SK-N-SH (cell line): ENCODE data around the gene ZNF236. TPM values are rescaled to one million over a fixed set of nuclear protein-coding genes. Genes with fewer than 3 reads are reported as not detected.
A peak's percentile ranks its signal among the peaks of the same experiment; 100 is the strongest.

Experiments
- CTCF ChIA-PET: fragments of 300-600, 350-600 bp; formaldehyde crosslinking; extraction: SDS; loops from one replicate; lab custom pipeline; 2021; lab: Yijun Ruan, JAX
- POLR2A ChIA-PET: fragments of 350-600 bp; sonication (Branson Sonifier 250); formaldehyde crosslinking; extraction: SDS; loops from one replicate; lab custom pipeline; 2020; ENCODE audit warnings: antibody characterized with exemption, inconsistent platforms; lab: Yijun Ruan, JAX
- DNase-seq: peaks from one replicate; pipeline ENCODE4 v3.0.0; 2012
- H2AFZ ChIP-seq: fragments of 200-600 bp; sonication (generic); 2 replicates; pipeline ENCODE4 v1.8.1; 2016; ENCODE audit warnings: antibody characterized with exemption, mild to moderate bottlenecking, low read depth
- H3F3A ChIP-seq: fragments of 200-600 bp; sonication (generic); replicated peaks from 2 replicates; pipeline ENCODE3; 2016; ENCODE audit warnings: antibody characterized with exemption, mild to moderate bottlenecking; ENCODE audit not compliant: insufficient read depth
- H3K27ac ChIP-seq, 2 experiments: fragments of 200-500 bp in 1 of 2; fragments of 200-600 bp in 1 of 2; sonication (Bioruptor generic) in 1 of 2; sonication (generic), shearing (Covaris generic) in 1 of 2; 2 replicates each; pipeline versions ENCODE4 v1.5.1 to v1.6.1; 2014 to 2016; ENCODE audit warnings: low read depth in 2 of 2, inconsistent platforms in 1 of 2, low read length in 1 of 2, mild to moderate bottlenecking in 1 of 2, mixed read lengths in 1 of 2
- H3K27me3 ChIP-seq: fragments of 200-600 bp; sonication (generic), shearing (Covaris generic); 2 replicates; pipeline ENCODE4 v1.6.1; 2016; ENCODE audit warnings: mixed run types; ENCODE audit not compliant: insufficient read depth
- H3K36me3 ChIP-seq, 2 experiments: fragments of 200-500 bp in 1 of 2; fragments of 200-600 bp in 1 of 2; sonication (Bioruptor generic) in 1 of 2; sonication (generic) in 1 of 2; replicated peaks in 1 of 2; 2 replicates each; pipeline versions ENCODE3 to v1.5.1; 2014 to 2016; ENCODE audit warnings: low read length in 1 of 2, mild to moderate bottlenecking in 1 of 2; ENCODE audit not compliant: insufficient read depth in 2 of 2, control insufficient read depth in 1 of 2
- H3K4me1 ChIP-seq, 2 experiments: fragments of 200-500 bp in 1 of 2; fragments of 200-600 bp in 1 of 2; sonication (Bioruptor generic) in 1 of 2; sonication (generic), shearing (Covaris generic) in 1 of 2; 2 replicates each; pipeline versions ENCODE4 v1.5.1 to v1.6.1; 2014 to 2016; ENCODE audit warnings: low read depth in 1 of 2, low read length in 1 of 2, mixed run types in 1 of 2; ENCODE audit not compliant: insufficient read depth in 2 of 2, control insufficient read depth in 1 of 2
- H3K4me2 ChIP-seq: fragments of 200-600 bp; sonication (generic), shearing (Covaris generic); 2 replicates; pipeline ENCODE4 v1.6.1; 2017; ENCODE audit warnings: mixed run types
- H3K4me3 ChIP-seq, 2 experiments: fragments of 200-500 bp in 1 of 2; fragments of 200-600 bp in 1 of 2; sonication (Bioruptor generic) in 1 of 2; sonication (generic), shearing (Covaris generic) in 1 of 2; 2 replicates each; pipeline versions ENCODE4 v1.5.1 to v1.8.1; 2014 to 2016; ENCODE audit warnings: low read depth in 2 of 2, inconsistent platforms in 1 of 2, low read length in 1 of 2, mild to moderate bottlenecking in 1 of 2, mixed read lengths in 1 of 2, moderate library complexity in 1 of 2
- H3K79me2 ChIP-seq: fragments of 200-600 bp; sonication (generic); 2 replicates; pipeline ENCODE4 v1.8.1; 2017; ENCODE audit warnings: mild to moderate bottlenecking; ENCODE audit not compliant: insufficient read depth
- H3K9ac ChIP-seq: fragments of 200-600 bp; sonication (generic); 2 replicates; pipeline ENCODE4 v1.6.1; 2017; ENCODE audit warnings: mixed run types
- H3K9me2 ChIP-seq: fragments of 200-600 bp; sonication (generic); 2 replicates; pipeline ENCODE4 v1.6.1; 2017; ENCODE audit warnings: mixed run types
- H3K9me3 ChIP-seq: fragments of 200-600 bp; sonication (generic); 2 replicates; pipeline ENCODE4 v1.6.1; 2017; ENCODE audit warnings: mixed run types, mild to moderate bottlenecking, moderate library complexity
- H4K20me1 ChIP-seq: fragments of 200-600 bp; sonication (generic); 2 replicates; pipeline ENCODE4 v1.6.1; 2017; ENCODE audit warnings: mild to moderate bottlenecking, mixed run types; ENCODE audit not compliant: insufficient read depth
- EZH2phosphoT487 ChIP-seq: fragments of 200-600 bp; sonication (generic); IDR thresholded peaks from 2 replicates; pipeline ENCODE4 v1.6.1; 2017; ENCODE audit warnings: low read depth, mixed run types, mild to moderate bottlenecking, antibody characterized with exemption, moderate library complexity, borderline replicate concordance
- JUND ChIP-seq: IDR thresholded peaks from 2 replicates; pipeline ENCODE4 v1.4.0; 2012
- NRF1 ChIP-seq: IDR thresholded peaks from 2 replicates; pipeline ENCODE4 v1.6.1; 2012; ENCODE audit warnings: low read depth, mild to moderate bottlenecking, low read length
- RFX5 ChIP-seq: IDR thresholded peaks from 2 replicates; pipeline ENCODE4 v1.6.1; 2012; ENCODE audit warnings: mild to moderate bottlenecking, improper control_type of control experiment, low read length
- RXRA ChIP-seq: IDR thresholded peaks from 2 replicates; pipeline ENCODE4 v1.4.0; 2012; ENCODE audit warnings: low read depth, mild to moderate bottlenecking, borderline replicate concordance
- SIN3A ChIP-seq: IDR thresholded peaks from 2 replicates; pipeline ENCODE4 v1.6.1; 2012; ENCODE audit warnings: low read depth, mild to moderate bottlenecking, low read length, moderate library complexity, borderline replicate concordance
- SMC3 ChIP-seq: IDR thresholded peaks from 2 replicates; pipeline ENCODE4 v1.6.1; 2012; ENCODE audit warnings: low read depth, low read length, improper control_type of control experiment
- TAF1 ChIP-seq: IDR thresholded peaks from 2 replicates; pipeline ENCODE4 v1.6.1; 2012; ENCODE audit warnings: low read depth, mild to moderate bottlenecking, low read length, moderate library complexity, borderline replicate concordance
- TCF12 ChIP-seq: IDR thresholded peaks from 2 replicates; pipeline ENCODE4 v1.4.0; 2012
- TEAD4 ChIP-seq: IDR thresholded peaks from 2 replicates; pipeline ENCODE4 v1.4.0; 2012; ENCODE audit warnings: mild to moderate bottlenecking, borderline replicate concordance; ENCODE audit not compliant: insufficient read depth
- WGBS: methylation state at CpG from one replicate; pipeline ENCODE4 v1.1.6; 2017; ENCODE audit warnings: low lambda C conversion rate; 5-methylcytosine and 5-hydroxymethylcytosine counted together
- polyA plus RNA-seq, 3 experiments: library from polyadenylated mRNA; depleted of rRNA; stranded (reverse); fragments of >200 nt; gene quantifications; 2 replicates each; pipeline ENCODE4 v1.2.3, GENCODE V29; 2012
- TF ChIP-seq, protein P1 (sequence below): fragments of 150-350 bp; IDR thresholded peaks from 2 replicates; pipeline ENCODE4 v1.6.1; 2017; ENCODE audit warnings: antibody characterized with exemption, low read length, low read depth, borderline replicate concordance
- TF ChIP-seq, protein P2 (sequence below): fragments of 150-350 bp; IDR thresholded peaks from 2 replicates; pipeline ENCODE4 v1.6.1; 2016; ENCODE audit warnings: mild to moderate bottlenecking, low read depth, low read length
- TF ChIP-seq, protein P3 (sequence below): IDR thresholded peaks from 2 replicates; pipeline ENCODE4 v1.4.0; 2012; ENCODE audit warnings: low read depth, borderline replicate concordance
- TF ChIP-seq, protein P4 (sequence below): fragments of 200-600 bp; sonication (generic); IDR thresholded peaks from 2 replicates; pipeline ENCODE4 v1.6.1; 2017; ENCODE audit warnings: antibody characterized with exemption, mild to moderate bottlenecking, moderate library complexity
- TF ChIP-seq, protein P5 (sequence below): IDR thresholded peaks from 2 replicates; pipeline ENCODE4 v1.6.1; 2012; ENCODE audit warnings: mild to moderate bottlenecking, low read depth, low read length, moderate library complexity

Gene ZNF236
- polyA plus RNA-seq, 1 of the 3 experiments (the other 2 are of a cell fraction): 4.2 TPM

DNA sequence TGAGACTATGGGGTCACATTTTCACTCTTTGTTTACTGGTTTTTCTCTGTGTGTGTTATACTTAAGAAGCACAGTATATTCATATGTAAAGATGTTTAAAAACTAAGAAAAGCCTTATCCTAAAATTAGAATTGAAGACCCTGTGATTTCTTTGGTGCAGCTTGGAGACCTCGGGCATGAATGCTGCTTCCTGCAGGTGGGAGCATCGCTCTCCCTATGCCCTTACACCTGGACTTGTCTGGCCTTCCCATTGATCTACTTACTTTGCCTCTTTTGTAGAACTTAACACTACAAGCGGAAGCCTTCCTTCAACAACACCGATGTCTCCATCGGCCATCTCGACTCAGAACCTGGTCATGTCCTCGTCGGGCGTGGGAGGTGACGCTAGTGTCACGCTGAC lies 114.5 kb downstream of the ZNF236 start:
- Histone ChIP-seq H3K4me1 (no peaks in the 10 kb centered on the region), H4K20me1 (no peaks in the 10 kb centered on the region), H3K9ac (no peak overlapping the region), H3K4me2 (no peak overlapping the region), H3F3A (no peaks in the 10 kb centered on the region), H3K27ac (no peak overlapping the region), H3K36me3 (peaks cover 26 to 37% of the 10 kb centered on the region in 2 experiments), H3K79me2 (no peaks in the 10 kb centered on the region), H3K4me3 (no peak overlapping the region), H2AFZ (no peak overlapping the region), H3K9me2 (no peaks in the 10 kb centered on the region), H3K9me3 (no peaks in the 10 kb centered on the region), H3K27me3 (no peaks in the 10 kb centered on the region)
- ChIA-PET POLR2A (no interaction called here), CTCF (interaction anchor here (2.2 to 8.9 kb wide), 2 partner anchors 14 to 47 kb away, joined by 10 to 64 read pairs; no protein-coding TSS in a partner anchor)
- WGBS: 97% methylated on average over 11 of the region's 11 CpGs
- DNase-seq: no peak
- TF ChIP-seq, protein P1, sequence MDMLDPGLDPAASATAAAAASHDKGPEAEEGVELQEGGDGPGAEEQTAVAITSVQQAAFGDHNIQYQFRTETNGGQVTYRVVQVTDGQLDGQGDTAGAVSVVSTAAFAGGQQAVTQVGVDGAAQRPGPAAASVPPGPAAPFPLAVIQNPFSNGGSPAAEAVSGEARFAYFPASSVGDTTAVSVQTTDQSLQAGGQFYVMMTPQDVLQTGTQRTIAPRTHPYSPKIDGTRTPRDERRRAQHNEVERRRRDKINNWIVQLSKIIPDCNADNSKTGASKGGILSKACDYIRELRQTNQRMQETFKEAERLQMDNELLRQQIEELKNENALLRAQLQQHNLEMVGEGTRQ: no peak
- no peak for TF ChIP-seq JUND
- TF ChIP-seq TEAD4: no peak
- TF ChIP-seq RFX5: no peak
- TF ChIP-seq RXRA: no peak
- TF ChIP-seq TAF1: no peak
- no peak for TF ChIP-seq NRF1
- no peak for TF ChIP-seq SMC3
- TF ChIP-seq, protein P2, sequence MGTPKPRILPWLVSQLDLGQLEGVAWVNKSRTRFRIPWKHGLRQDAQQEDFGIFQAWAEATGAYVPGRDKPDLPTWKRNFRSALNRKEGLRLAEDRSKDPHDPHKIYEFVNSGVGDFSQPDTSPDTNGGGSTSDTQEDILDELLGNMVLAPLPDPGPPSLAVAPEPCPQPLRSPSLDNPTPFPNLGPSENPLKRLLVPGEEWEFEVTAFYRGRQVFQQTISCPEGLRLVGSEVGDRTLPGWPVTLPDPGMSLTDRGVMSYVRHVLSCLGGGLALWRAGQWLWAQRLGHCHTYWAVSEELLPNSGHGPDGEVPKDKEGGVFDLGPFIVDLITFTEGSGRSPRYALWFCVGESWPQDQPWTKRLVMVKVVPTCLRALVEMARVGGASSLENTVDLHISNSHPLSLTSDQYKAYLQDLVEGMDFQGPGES: no peak
- TF ChIP-seq, protein P3, sequence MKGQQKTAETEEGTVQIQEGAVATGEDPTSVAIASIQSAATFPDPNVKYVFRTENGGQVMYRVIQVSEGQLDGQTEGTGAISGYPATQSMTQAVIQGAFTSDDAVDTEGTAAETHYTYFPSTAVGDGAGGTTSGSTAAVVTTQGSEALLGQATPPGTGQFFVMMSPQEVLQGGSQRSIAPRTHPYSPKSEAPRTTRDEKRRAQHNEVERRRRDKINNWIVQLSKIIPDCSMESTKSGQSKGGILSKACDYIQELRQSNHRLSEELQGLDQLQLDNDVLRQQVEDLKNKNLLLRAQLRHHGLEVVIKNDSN: no peak
- TF ChIP-seq TCF12: no peak
- TF ChIP-seq EZH2phosphoT487: no peak
- no peak for TF ChIP-seq SIN3A

DNA sequence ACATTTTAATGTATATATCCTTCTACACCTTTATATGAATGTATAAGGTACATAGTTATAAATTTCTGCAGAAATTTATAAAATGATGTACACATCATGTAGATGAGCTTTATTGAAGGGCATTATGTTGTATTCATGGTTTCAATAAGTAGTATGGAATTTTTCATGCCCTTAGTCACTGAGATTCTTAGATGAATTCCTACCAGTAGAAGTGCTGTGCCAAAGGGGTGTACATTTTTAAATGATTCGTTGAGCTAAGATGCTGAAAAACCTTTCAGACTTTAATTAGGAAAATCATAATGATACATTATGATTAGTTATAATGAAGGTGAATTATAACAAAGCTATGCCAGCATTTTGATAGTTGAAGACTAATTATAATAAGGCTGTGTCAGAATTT lies 115.2 kb downstream of the ZNF236 start:
- H3K27me3 ChIP-seq: no peaks in the 10 kb centered on the region
- no peak overlapping the region for H2AFZ ChIP-seq
- H3K4me2 ChIP-seq: no peak overlapping the region
- H3K9ac ChIP-seq: no peak overlapping the region
- no peak overlapping the region for H3K4me3 ChIP-seq
- no peaks in the 10 kb centered on the region for H3K9me2 ChIP-seq
- 80% methylated on average over 1 of the region's 1 CpG for WGBS
- no peak for DNase-seq
- H3K79me2 ChIP-seq: no peaks in the 10 kb centered on the region
- no peaks in the 10 kb centered on the region for H3F3A ChIP-seq
- CTCF ChIA-PET: interaction anchor here (0.8 to 8.9 kb wide), 6 partner anchors 11 to 215 kb away, joined by 3 to 64 read pairs (median 6); no protein-coding TSS in a partner anchor
- H3K36me3 ChIP-seq: peaks cover 26 to 34% of the 10 kb centered on the region in 2 experiments
- POLR2A ChIA-PET: no interaction called here
- no peak overlapping the region for H3K27ac ChIP-seq
- TF ChIP-seq, protein P4, sequence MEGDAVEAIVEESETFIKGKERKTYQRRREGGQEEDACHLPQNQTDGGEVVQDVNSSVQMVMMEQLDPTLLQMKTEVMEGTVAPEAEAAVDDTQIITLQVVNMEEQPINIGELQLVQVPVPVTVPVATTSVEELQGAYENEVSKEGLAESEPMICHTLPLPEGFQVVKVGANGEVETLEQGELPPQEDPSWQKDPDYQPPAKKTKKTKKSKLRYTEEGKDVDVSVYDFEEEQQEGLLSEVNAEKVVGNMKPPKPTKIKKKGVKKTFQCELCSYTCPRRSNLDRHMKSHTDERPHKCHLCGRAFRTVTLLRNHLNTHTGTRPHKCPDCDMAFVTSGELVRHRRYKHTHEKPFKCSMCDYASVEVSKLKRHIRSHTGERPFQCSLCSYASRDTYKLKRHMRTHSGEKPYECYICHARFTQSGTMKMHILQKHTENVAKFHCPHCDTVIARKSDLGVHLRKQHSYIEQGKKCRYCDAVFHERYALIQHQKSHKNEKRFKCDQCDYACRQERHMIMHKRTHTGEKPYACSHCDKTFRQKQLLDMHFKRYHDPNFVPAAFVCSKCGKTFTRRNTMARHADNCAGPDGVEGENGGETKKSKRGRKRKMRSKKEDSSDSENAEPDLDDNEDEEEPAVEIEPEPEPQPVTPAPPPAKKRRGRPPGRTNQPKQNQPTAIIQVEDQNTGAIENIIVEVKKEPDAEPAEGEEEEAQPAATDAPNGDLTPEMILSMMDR: peak; percentile 39
- TF ChIP-seq, protein P5, sequence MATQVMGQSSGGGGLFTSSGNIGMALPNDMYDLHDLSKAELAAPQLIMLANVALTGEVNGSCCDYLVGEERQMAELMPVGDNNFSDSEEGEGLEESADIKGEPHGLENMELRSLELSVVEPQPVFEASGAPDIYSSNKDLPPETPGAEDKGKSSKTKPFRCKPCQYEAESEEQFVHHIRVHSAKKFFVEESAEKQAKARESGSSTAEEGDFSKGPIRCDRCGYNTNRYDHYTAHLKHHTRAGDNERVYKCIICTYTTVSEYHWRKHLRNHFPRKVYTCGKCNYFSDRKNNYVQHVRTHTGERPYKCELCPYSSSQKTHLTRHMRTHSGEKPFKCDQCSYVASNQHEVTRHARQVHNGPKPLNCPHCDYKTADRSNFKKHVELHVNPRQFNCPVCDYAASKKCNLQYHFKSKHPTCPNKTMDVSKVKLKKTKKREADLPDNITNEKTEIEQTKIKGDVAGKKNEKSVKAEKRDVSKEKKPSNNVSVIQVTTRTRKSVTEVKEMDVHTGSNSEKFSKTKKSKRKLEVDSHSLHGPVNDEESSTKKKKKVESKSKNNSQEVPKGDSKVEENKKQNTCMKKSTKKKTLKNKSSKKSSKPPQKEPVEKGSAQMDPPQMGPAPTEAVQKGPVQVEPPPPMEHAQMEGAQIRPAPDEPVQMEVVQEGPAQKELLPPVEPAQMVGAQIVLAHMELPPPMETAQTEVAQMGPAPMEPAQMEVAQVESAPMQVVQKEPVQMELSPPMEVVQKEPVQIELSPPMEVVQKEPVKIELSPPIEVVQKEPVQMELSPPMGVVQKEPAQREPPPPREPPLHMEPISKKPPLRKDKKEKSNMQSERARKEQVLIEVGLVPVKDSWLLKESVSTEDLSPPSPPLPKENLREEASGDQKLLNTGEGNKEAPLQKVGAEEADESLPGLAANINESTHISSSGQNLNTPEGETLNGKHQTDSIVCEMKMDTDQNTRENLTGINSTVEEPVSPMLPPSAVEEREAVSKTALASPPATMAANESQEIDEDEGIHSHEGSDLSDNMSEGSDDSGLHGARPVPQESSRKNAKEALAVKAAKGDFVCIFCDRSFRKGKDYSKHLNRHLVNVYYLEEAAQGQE: no peak
- H3K9me3 ChIP-seq: no peaks in the 10 kb centered on the region
- H3K4me1 ChIP-seq: no peaks in the 10 kb centered on the region
- no peaks in the 10 kb centered on the region for H4K20me1 ChIP-seq
